A549 (cell line): Measurements from ENCODE around the gene PRDM1. TPM values are rescaled to one million over a fixed set of nuclear protein-coding genes. Genes with fewer than 3 reads are reported as not detected.

Source experiments
- ATAC-seq, 2 experiments: fragments of 200-7000 bp in 1 of 2; fragments of >200 bp in 1 of 2; cut with Nextera tagmentation in 1 of 2; cut with Tn5 transposase in 1 of 2; 3 replicates each; pipeline versions ENCODE4 v1.8.0 to v1.9.1; 2018 to 2020; ENCODE audit warnings: mild to moderate bottlenecking in 1 of 2, moderate library complexity in 1 of 2
- CTCF ChIA-PET: fragments of 300-600 bp; sonication (Branson Sonifier 250); formaldehyde crosslinking; extraction: SDS; loops from one replicate; lab custom pipeline; 2021; ENCODE audit warnings: antibody characterized with exemption, inconsistent platforms; lab: Yijun Ruan, JAX
- POLR2A ChIA-PET: fragments of 350-600 bp; formaldehyde crosslinking; extraction: SDS; loops from one replicate; lab custom pipeline; 2021; ENCODE audit warnings: antibody characterized with exemption, inconsistent platforms; lab: Yijun Ruan, JAX
- DNase-seq, 2 experiments: peaks; one replicate each; pipeline versions ENCODE4 v3.0.0 to v3.0.0-alpha.2; 2011 to 2016; ENCODE audit warnings: low read depth in 1 of 2, low spot score in 1 of 2
- FAIRE-seq: peaks from 2 replicates; lab custom pipeline; 2011; peaks lifted over from hg19 to GRCh38; lab: Jason Lieb, UNC
- H3K27ac ChIP-seq, 2 experiments: fragments of >200 bp; sonication (Bioruptor Twin); formaldehyde crosslinking; 3 replicates each; pipeline ENCODE4 v1.5.1; 2016 to 2017
- H3K4me1 ChIP-seq: fragments of >200 bp; sonication (Bioruptor Twin); formaldehyde crosslinking; 3 replicates; pipeline ENCODE4 v1.6.1; 2016
- H3K4me2 ChIP-seq: fragments of >200 bp; sonication (Bioruptor Twin); formaldehyde crosslinking; 3 replicates; pipeline ENCODE4 v1.6.1; 2016
- H3K4me3 ChIP-seq: fragments of >200 bp; sonication (Bioruptor Twin); formaldehyde crosslinking; 3 replicates; pipeline ENCODE4 v1.5.1; 2016
- H3K9me3 ChIP-seq: fragments of >200 bp; sonication (Bioruptor Twin); formaldehyde crosslinking; 3 replicates; pipeline ENCODE4 v1.6.1; 2016
- CHD2 ChIP-seq: fragments of 150-350 bp; IDR thresholded peaks from 2 replicates; pipeline ENCODE4 v1.6.1; 2014; ENCODE audit warnings: low read length; ENCODE audit not compliant: partially characterized antibody
- E2F6 ChIP-seq: IDR thresholded peaks from 2 replicates; pipeline ENCODE4 v1.6.1; 2012; ENCODE audit warnings: low read depth, borderline replicate concordance
- EP300 ChIP-seq, 2 experiments: fragments of >200 bp; sonication (Bioruptor Twin); formaldehyde crosslinking; IDR thresholded peaks; 2 replicates in 1 of 2; 3 replicates in 1 of 2; pipeline ENCODE4 v1.6.1; 2016 to 2017
- FOSB ChIP-seq: fragments of 250-450 bp; sonication (Bioruptor Pico); IDR thresholded peaks from 2 replicates; pipeline ENCODE4 v1.5.0; 2020; ENCODE audit warnings: mild to moderate bottlenecking, moderate library complexity
- HOXB13 ChIP-seq: fragments of 250-450 bp; sonication (Bioruptor Pico); IDR thresholded peaks from 2 replicates; pipeline ENCODE4 v1.5.0; 2020; ENCODE audit warnings: low read depth, mild to moderate bottlenecking, moderate library complexity
- HOXB5 ChIP-seq: fragments of 250-450 bp; sonication (Bioruptor Pico); IDR thresholded peaks from 2 replicates; pipeline ENCODE4 v1.5.0; 2020; ENCODE audit warnings: mild to moderate bottlenecking, moderate library complexity
- JUN ChIP-seq, 2 experiments: fragments of >200 bp; sonication (Bioruptor Twin); formaldehyde crosslinking; IDR thresholded peaks; 2 replicates in 1 of 2; 3 replicates in 1 of 2; pipeline ENCODE4 v1.6.1; 2016 to 2017
- JUNB ChIP-seq: fragments of >200 bp; sonication (Bioruptor Twin); formaldehyde crosslinking; IDR thresholded peaks from 2 replicates; pipeline ENCODE4 v1.6.1; 2016
- MAFK ChIP-seq: fragments of 450-650 bp; IDR thresholded peaks from 2 replicates; pipeline ENCODE4 v1.6.1; 2014; ENCODE audit not compliant: partially characterized antibody
- MAX ChIP-seq: IDR thresholded peaks from 2 replicates; pipeline ENCODE4 v1.6.1; 2012
- MAZ ChIP-seq: fragments of 150-350 bp; IDR thresholded peaks from 2 replicates; pipeline ENCODE4 v1.6.1; 2014; ENCODE audit warnings: antibody characterized with exemption, low read depth, low read length, borderline replicate concordance
- NPAS2 ChIP-seq: fragments of 250-450 bp; sonication (Bioruptor Pico); IDR thresholded peaks from 2 replicates; pipeline ENCODE4 v1.8.0; 2022; ENCODE audit warnings: mild to moderate bottlenecking, moderate library complexity, borderline replicate concordance
- PBX3 ChIP-seq: IDR thresholded peaks from 2 replicates; pipeline ENCODE4 v1.6.1; 2012
- POLR2AphosphoS2 ChIP-seq: conservative IDR thresholded peaks from 2 replicates; pipeline ENCODE4 v1.6.1; 2012; ENCODE audit warnings: low read length, improper control_type of control experiment, inconsistent platforms
- RAD21 ChIP-seq, 2 experiments: fragments of >200 bp in 1 of 2; sonication (Bioruptor Twin) in 1 of 2; formaldehyde crosslinking in 1 of 2; IDR thresholded peaks in 1 of 2; conservative IDR thresholded peaks in 1 of 2; 2 replicates in 1 of 2; 3 replicates in 1 of 2; pipeline ENCODE4 v1.6.1; 2012 to 2018; ENCODE audit warnings: inconsistent platforms in 1 of 2
- RCOR1 ChIP-seq: fragments of 150-350 bp; IDR thresholded peaks from 2 replicates; pipeline ENCODE4 v1.6.1; 2014; ENCODE audit warnings: antibody characterized with exemption, low read length, low read depth
- RNF2 ChIP-seq: fragments of 200-600 bp; sonication (generic); IDR thresholded peaks from 2 replicates; pipeline ENCODE4 v1.6.1; 2016; ENCODE audit warnings: low read depth, mild to moderate bottlenecking, antibody characterized with exemption, moderate library complexity, borderline replicate concordance
- TP53 ChIP-seq: fragments of 250-450 bp; sonication (Bioruptor Pico); IDR thresholded peaks from 2 replicates; pipeline ENCODE4 v1.5.0; 2021; ENCODE audit warnings: mild to moderate bottlenecking, moderate library complexity
- ZC3H11A ChIP-seq: fragments of 450-650 bp; IDR thresholded peaks from 2 replicates; pipeline ENCODE4 v1.6.1; 2014; ENCODE audit warnings: antibody characterized with exemption, mild to moderate bottlenecking
- ZNF302 ChIP-seq: fragments of 250-450 bp; sonication (Bioruptor Pico); IDR thresholded peaks from 2 replicates; pipeline ENCODE4 v1.9.0; 2021; ENCODE audit warnings: inconsistent platforms, mild to moderate bottlenecking, moderate library complexity
- WGBS: methylation state at CpG from one replicate; pipeline ENCODE4 v1.1.6; 2017; ENCODE audit errors: missing lambda C conversion rate; 5-methylcytosine and 5-hydroxymethylcytosine counted together
- polyA plus RNA-seq, 4 experiments: library from polyadenylated mRNA; depleted of rRNA in 3 of 4; stranded (reverse); fragments of >200 nt; fragmentation: RNase III in 1 of 4; extraction: RNeasy Plus Mini Kit Qiagen cat#74134 plus additional on column Dnase treatment in 1 of 4; gene quantifications; 2 replicates in 3 of 4; 3 replicates in 1 of 4; pipeline ENCODE4 v1.2.3, GENCODE V29; 2011 to 2017
- TF ChIP-seq, protein P1 (sequence below): fragments of 150-350 bp; IDR thresholded peaks from 2 replicates; pipeline ENCODE4 v1.6.1; 2014; ENCODE audit warnings: low read depth, mild to moderate bottlenecking, low read length

PRDM1 gene
- polyA plus RNA-seq, 2 of the 4 experiments (the other 2 are of a cell fraction) = 2.6 to 11.2 TPM

DNA sequence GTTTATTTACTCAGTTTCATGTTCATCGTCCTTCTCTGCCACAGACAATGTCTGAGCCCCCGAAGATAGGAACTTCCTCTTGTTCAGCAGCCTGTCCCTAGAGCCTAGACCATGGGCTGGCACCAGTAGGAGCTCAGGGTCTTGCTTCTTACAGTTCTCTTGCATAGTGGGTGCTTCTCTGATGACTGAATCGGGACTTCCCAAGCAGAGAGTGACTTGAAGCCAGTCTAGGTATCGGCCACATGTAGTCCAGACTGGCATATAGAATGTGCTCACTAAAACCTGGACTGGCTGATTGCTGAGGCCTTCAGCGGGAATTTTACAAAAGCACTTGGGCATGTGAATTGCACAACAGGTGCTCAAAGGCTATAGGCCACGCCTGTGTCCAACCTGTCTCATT, 52.0 kb downstream of the PRDM1 start:
- ChIA-PET CTCF (no interaction called here), POLR2A (no interaction called here)
- Histone ChIP-seq H3K9me3 (no peaks in the 10 kb centered on the region), H3K27ac (no peak overlapping the region), H3K4me2 (no peak overlapping the region), H3K4me1 (peaks cover 15% of the 10 kb centered on the region), H3K4me3 (no peak overlapping the region)
- WGBS = 83% methylated on average over 6 of the region's 6 CpGs
- FAIRE-seq = no peak
- no peak for ATAC-seq
- no peak for DNase-seq
- TF ChIP-seq MAFK (no peak), EP300 (IDR thresholded peaks at IDR 0.05) (no peak), MAX (no peak), JUNB (no peak), RCOR1 (no peak), NPAS2 (CRISPR knock-in tag) (no peak), HOXB5 (CRISPR knock-in tag) (no peak), E2F6 (no peak), JUN (IDR thresholded peaks at IDR 0.05) (no peak), FOSB (no peak), RNF2 (no peak), RAD21 (conservative IDR thresholded peaks at IDR 0.05 in 1 of 2, IDR thresholded peaks at IDR 0.05 in 1 of 2) (no peak)
- TF ChIP-seq, all 56 proteins: peak for 0

- DNase-seq (no peak), FAIRE-seq (no peak), ATAC-seq (no peak)
- ChIA-PET POLR2A (no interaction called here), CTCF (interaction anchor here (0.7 to 1.2 kb wide), 2 partner anchors 657 to 923 kb away, joined by 3 to 4 read pairs; no protein-coding TSS in a partner anchor)
- no peaks in the 10 kb centered on the region for H3K9me3 ChIP-seq
- H3K27ac ChIP-seq = no peak overlapping the region
- no peaks in the 10 kb centered on the region; the same call in 2 of the 3 replicates for H3K4me1 ChIP-seq
- TF ChIP-seq, protein P1, sequence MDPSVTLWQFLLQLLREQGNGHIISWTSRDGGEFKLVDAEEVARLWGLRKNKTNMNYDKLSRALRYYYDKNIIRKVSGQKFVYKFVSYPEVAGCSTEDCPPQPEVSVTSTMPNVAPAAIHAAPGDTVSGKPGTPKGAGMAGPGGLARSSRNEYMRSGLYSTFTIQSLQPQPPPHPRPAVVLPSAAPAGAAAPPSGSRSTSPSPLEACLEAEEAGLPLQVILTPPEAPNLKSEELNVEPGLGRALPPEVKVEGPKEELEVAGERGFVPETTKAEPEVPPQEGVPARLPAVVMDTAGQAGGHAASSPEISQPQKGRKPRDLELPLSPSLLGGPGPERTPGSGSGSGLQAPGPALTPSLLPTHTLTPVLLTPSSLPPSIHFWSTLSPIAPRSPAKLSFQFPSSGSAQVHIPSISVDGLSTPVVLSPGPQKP = no peak
- TF ChIP-seq ZNF302 (CRISPR knock-in tag) (no peak), ZC3H11A (no peak), MAFK (no peak), POLR2AphosphoS2 (no peak)
- H3K4me3 ChIP-seq = no peak overlapping the region
- 76% methylated on average over 9 of the region's 9 CpGs for WGBS
- H3K4me2 ChIP-seq = no peak overlapping the region
Measured at GRCh38 chr6:106141441-106142237, 55.5 kb downstream of the PRDM1 start.

- Histone ChIP-seq H3K4me1 (peaks cover 5% of the 10 kb centered on the region; the same call in 1 of the 3 replicates), H3K4me3 (no peak overlapping the region), H3K9me3 (no peaks in the 10 kb centered on the region), H3K4me2 (no peak overlapping the region), H3K27ac (no peak overlapping the region)
- ATAC-seq (no peak), DNase-seq (no peak), FAIRE-seq (no peak)
- POLR2A ChIA-PET = no interaction called here
- 71% methylated on average over 2 of the region's 2 CpGs for WGBS
- CTCF ChIA-PET = interaction anchor here (1.6 kb wide), 1 partner anchor 13 kb away, joined by 3 read pairs; no protein-coding TSS in a partner anchor
- TF ChIP-seq TP53 (CRISPR knock-in tag) = no peak
- TF ChIP-seq ZNF302 (CRISPR knock-in tag) = no peak
- TF ChIP-seq JUN (IDR thresholded peaks at IDR 0.05) = no peak
- no peak for TF ChIP-seq PBX3
- no peak for TF ChIP-seq MAX
- TF ChIP-seq MAZ = no peak
- TF ChIP-seq CHD2 = no peak
- no peak for TF ChIP-seq JUNB
- no peak for TF ChIP-seq HOXB13 (CRISPR knock-in tag)
Measured at GRCh38 chr6:106142876-106143431, 56.8 kb downstream of the PRDM1 start.
